ENCODE data around the gene SFXN3. TPM values are rescaled to one million over a fixed set of nuclear protein-coding genes. Genes with fewer than 3 reads are reported as not detected.

Gene SFXN3
- total RNA-seq, 1 experiment from 2014 or later, result 38.5 TPM

DNA sequence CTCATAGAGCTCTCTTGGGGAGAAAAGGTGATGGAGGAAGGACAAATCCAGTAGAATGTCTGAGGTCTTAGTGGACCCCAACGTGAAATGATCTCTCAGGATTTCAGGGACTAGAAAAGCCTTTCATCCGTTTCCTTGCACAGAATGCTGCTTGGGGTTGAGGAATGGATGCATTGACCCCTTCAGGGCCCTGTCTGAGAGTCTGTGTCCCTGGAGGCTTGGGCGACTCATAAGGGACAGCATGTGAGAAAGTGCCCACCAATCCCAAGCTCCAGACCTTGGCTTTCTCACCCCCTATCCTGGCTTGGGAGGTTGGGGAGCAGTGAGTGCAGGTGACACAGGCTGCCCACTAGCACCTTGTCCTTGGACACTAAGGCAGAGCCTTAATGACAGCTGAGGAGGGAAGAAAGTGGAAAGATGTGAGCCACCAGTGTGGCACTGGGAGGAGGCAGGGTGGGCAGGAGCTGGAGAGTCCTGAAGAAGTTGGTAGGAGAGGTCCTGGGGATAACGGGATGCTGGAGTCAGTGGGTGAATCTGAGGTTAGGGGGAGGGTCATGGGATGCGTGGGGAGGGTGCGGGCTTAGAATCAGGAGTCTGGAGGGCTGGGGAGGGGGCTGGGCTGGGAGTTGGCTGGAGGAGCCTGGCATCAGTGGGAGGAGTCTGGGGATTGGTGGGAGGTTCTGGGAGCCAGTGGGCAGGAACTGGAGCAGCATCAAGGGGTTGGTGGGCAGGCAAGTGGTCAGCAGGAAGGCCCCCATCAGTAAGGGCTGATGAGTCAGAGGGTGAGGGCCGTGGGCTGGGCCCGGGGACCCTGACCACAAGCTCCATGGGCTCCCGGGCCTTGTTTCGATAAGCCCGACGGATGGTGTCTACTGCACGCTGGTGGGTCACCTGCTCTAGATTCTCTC, 22.9 kb upstream of the SFXN3 start:
- no peak overlapping the region for H3K4me3 ChIP-seq
- H3K9me3 ChIP-seq, result no peaks in the 10 kb centered on the region
- no peaks in the 10 kb centered on the region for H3K27me3 ChIP-seq
- no peak for DNase-seq
- H3K36me3 ChIP-seq, result peaks cover 40% of the 10 kb centered on the region

DNA sequence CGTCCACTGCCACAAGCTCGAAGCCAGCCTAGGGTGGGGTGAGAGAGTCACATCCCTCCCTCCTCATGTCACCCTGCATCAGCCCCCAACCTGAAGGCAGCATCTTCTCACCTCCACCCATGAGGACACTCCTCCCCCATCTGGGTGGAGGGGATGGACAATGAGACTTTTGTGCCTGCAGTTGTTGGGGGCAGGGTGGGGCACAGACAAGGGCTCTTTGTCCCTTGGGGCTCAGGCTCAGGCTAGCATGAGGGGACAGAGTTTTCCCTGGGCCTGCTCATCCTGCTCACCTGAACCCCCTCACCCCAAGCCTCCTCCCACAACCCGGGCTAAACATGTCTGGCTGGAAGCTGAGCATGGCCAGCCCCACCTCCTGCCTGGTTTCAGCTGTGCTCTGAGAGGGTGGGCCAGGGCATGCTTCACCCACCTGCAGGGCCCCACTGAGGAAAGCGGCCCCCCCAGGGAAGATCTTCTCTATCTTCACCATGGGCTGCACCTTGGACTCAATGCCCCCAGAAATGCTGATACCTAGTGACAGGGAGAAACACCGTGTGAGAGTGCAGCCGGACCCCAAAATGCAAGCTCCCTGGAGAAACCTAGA, 22.1 kb upstream of the SFXN3 start:
- DNase-seq, result no peak
- Histone ChIP-seq H3K27me3 (no peaks in the 10 kb centered on the region), H3K36me3 (peaks cover 33% of the 10 kb centered on the region)

DNA sequence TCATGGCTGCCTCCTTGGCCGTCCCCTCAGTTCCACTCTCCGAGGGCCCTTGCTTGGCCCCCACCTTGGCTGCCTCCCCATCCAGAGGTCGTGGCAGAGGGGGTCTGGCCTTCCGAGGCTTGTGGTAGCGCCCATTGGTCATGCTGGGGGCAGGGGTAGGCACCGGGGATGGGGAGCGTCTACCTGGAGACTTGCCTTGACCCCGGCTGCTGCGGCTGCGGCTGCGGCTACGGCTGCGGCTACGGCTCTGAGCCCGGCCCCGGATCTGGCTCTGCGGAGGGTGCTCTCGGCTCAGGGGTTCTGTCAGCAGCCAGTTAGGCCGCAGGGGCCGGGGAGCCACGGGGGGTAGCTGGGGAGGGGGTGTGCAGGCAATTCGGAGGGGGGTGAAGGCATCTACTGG, 20.7 kb upstream of the SFXN3 start:
- Histone ChIP-seq H3K9me3 (no peaks in the 10 kb centered on the region), H3K27me3 (no peaks in the 10 kb centered on the region), H3K36me3 (peaks cover 19% of the 10 kb centered on the region), H3K4me3 (no peak overlapping the region)
- DNase-seq, result no peak

More for the DNA sequence above, 22.1 kb upstream of the SFXN3 start:
- no peak overlapping the region for H3K4me3 ChIP-seq
- no peaks in the 10 kb centered on the region for H3K9me3 ChIP-seq

DNA sequence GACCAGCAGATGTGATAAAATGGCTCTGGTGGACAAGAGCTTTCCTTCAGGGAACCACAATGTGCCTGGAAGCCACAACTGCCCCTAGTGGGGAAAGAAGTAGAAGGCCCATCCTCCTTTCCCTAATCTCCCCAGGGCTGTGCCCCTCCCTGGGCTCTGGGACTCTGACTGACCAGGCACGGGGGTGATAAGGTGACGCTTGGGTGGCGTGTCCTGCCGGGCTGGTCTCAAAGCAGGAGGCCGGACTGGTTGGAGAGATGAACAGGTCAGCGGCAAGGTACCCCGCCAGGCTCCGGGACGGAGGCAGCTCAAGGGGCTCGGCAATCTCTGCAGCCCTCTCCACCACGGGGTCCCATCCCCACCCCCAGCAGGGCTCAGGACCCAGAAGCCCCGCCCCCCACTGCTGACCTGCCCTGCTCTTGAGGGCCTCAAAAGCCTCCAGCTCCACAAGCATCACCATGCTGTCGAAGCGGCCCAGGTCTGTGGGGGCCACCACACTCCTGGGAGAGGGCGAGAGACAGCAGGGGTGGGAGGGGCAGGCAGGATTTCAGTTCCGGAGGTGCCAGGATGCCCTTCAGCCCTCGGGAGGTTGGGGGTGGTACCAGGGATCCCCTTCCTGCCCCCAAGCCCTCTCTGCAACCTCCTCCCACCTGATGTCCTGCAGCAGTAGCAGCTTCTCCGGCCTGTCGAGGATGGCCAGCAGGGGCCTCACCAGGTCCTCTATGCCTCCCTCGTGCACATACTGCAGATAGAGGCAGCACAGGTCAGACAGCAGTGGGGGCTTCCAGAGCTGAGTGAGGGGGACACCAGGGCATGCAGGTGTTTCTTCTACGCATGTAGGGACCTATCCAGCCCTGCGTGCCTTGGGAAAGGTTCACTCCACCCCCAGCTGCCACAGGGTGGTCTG, 19.3 kb upstream of the SFXN3 start:
- H3K4me3 ChIP-seq, result no peak overlapping the region
- H3K9me3 ChIP-seq, result no peaks in the 10 kb centered on the region
- peaks cover 6% of the 10 kb centered on the region for H3K36me3 ChIP-seq
- no peak for DNase-seq
- H3K27me3 ChIP-seq, result no peaks in the 10 kb centered on the region

DNA sequence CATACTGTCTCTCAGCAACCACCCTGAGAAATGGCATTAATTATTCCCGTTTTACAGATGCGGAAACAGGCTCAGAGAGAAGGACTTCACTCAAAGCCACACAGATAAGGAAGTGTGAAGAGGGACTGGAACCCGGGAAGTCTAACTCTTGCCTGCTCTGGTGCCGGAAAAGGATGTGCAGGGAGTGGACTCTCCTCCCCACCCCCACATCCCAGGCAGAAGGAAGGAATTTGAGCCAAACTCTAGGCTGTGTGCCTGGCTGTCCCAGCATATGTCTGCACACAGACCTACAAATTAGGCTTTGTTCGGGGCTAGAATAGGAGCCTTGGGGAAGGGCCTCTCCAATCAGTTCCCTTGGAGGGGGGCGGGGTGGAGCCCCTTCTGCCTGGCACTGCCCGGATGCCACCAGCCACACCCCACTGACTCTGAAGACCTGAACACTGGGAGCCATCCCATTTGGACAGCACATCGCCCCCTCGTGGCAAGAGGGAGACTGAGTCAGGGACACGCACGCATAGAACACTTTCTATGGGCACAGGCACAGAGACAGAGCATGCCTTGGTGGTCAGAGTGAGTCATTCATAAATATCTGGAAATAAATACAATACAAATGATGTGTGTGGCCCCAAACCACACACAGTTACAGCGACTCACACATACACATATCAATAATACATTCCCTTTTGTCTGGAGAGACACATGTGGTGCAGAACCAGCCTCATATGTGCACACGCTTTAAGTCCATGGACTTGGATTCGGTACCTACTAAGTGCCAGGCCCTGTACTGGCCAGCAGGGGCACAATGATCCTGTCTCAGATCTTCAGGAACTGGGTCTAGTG, 18.3 kb upstream of the SFXN3 start:
- no peaks in the 10 kb centered on the region for H3K27me3 ChIP-seq
- H3K4me3 ChIP-seq, result no peak overlapping the region
- DNase-seq, result peak; percentile 90
- H3K9me3 ChIP-seq, result no peaks in the 10 kb centered on the region
- H3K36me3 ChIP-seq, result no peaks in the 10 kb centered on the region

DNA sequence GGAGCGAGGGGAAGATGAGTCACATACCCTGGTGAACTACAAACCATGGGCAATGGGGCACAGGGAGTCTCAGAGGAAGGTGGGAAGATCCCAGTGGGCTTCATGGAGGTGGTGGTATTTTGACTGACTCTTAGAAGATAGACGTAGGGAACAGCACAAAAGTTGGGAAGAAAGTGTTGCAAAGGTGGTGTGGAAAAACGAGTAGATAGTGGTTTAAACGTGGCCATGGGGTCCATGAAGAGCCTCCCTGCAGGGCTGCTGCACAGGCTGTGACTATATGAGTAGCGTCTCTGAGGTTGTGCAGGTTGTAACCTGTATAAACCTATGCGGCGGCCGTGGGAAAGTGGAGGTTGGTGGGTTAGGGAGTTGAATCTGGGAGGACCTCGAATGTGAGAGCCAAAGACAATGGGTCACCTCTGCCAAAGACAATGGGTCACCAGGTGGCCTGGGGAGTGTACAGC, 17.6 kb upstream of the SFXN3 start:
- H3K27me3 ChIP-seq, result no peaks in the 10 kb centered on the region
- no peak overlapping the region for H3K4me3 ChIP-seq
- no peak for DNase-seq
- no peaks in the 10 kb centered on the region for H3K9me3 ChIP-seq
- H3K36me3 ChIP-seq, result no peaks in the 10 kb centered on the region

DNA sequence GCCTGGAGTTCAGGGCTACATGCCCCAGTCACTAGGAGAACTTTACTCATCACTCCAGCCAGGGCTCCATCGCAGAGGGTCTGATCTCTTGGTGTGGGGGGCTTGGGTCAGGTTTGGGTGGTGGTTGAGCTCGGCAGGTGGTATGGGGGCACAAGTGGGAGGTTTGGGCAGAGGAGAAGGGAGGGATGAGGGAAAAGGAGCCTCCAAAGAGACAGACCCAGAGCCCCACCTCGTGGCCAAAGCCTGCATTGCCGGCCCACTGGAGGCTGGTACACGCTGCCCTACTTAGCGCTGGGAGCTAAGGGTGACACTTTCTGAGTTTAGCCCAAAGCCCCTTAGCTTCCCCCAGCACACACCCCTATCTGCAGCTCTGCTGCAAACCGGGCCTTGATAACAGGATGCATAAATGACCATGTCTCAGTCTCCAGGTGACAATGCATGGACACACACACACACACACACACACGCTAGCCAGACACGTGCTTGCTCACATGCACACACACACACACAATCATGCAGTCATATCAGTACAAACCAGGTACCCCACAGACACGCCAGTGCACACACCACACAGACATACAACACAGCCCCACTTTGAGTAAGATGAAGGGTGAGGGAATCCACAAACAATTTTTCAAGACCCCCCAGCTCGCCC, 16.7 kb upstream of the SFXN3 start:
- DNase-seq, result peak; percentile 69
- H3K27me3 ChIP-seq, result no peaks in the 10 kb centered on the region
- no peak overlapping the region for H3K4me3 ChIP-seq
- no peaks in the 10 kb centered on the region for H3K36me3 ChIP-seq
- H3K9me3 ChIP-seq, result no peaks in the 10 kb centered on the region

DNA sequence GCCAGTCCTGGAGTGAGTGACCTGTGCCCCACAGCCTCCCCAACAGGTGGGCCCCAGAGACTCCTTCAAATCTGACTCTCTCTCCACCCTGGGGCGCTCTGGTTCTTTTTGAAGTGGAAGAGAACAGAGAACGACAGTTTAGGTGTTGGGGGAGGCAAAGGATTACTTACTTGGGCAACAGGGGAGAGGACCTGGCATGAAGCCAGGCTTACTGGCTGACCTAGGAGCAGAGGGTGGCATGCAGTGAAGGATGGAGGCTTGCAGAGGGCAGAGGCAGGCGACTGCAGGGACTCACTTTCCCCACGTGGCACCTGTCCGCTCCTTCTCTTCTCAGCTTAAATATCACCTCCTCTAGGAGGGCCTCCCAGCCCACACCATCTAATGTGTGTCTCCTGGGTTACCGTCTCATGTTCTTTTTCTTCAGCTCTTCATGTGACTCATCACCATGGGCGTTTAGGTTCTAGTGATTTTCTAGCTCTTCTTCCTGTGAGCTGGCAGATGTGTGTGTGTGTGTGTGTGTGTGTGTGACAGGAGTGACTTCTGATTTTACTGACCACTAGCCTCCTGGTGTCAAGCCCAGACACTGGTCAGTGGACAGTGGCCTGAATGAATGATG, 16.0 kb upstream of the SFXN3 start:
- Histone ChIP-seq H3K36me3 (no peaks in the 10 kb centered on the region), H3K27me3 (no peaks in the 10 kb centered on the region), H3K9me3 (no peaks in the 10 kb centered on the region), H3K4me3 (no peak overlapping the region)
- peak; percentile 47 for DNase-seq

DNA sequence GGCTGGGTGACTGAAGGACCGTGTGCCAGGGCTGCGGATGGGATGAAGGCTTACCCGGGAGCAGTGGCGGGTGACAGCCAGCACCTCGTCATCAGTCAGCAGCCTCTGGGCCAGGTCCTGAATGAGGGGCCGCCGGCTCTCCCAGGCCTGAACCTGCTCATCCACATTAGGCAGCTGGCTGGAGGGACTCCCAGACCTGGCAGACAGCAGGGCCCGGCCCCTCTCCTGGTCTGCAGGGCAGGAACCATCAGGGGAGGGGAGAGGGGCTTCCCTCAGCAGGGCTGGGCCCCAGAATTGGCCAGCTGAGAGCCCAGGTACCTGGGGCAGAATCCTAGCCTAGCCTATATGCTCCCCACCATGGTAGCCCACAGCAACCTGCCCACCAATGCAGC, 15.5 kb upstream of the SFXN3 start:
- no peak for DNase-seq
- H3K27me3 ChIP-seq, result no peaks in the 10 kb centered on the region
- H3K4me3 ChIP-seq, result no peak overlapping the region
- no peaks in the 10 kb centered on the region for H3K9me3 ChIP-seq
- H3K36me3 ChIP-seq, result no peaks in the 10 kb centered on the region

DNA sequence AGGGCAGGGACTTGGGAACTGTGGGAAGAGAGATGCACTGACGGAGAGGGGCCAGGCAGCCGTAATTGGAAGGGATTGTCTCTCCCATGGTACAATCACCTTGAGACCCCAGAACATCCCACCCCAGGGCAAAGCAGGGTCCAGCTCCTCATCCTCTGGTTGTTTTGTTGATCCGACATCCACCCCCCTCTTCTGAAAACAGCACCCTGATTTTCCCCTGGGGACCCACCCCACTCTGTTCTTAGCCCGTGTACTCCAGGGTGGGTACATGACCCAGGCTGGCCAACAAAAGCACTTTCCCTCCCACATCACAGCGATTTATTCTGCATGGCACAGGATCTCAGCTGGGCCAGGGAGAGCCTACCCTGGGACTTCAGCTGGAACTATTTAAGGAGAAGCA, 14.2 kb upstream of the SFXN3 start:
- DNase-seq, result no peak
- H3K36me3 ChIP-seq, result no peaks in the 10 kb centered on the region
- H3K4me3 ChIP-seq, result no peak overlapping the region
- H3K27me3 ChIP-seq, result no peaks in the 10 kb centered on the region
- H3K9me3 ChIP-seq, result no peaks in the 10 kb centered on the region

DNA sequence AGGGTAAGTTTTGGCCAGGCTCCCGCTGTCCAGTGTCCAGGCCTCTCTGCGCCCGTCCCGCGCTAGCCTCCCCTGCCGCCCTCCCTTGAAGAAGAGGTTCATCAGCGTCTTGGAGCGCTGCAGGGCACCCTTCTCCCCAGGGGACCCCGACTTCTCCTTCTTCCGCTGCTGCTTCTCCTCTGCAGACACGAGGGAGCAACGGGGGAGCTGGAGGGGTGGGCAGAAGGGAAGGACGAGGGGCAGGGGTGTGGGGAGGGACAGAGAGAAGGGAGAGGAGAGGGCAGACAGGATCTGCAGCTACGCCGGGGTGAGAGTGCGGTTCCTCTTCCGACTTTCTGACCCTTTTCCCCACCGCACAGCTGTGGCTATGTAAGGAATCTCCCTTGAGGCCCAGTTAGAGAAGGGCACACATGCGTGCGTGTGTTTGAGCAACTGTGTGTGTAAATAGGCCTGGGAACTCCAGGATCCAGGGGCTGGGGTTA, 12.9 kb upstream of the SFXN3 start:
- no peaks in the 10 kb centered on the region for H3K36me3 ChIP-seq
- no peak for DNase-seq
- no peaks in the 10 kb centered on the region for H3K9me3 ChIP-seq

DNA sequence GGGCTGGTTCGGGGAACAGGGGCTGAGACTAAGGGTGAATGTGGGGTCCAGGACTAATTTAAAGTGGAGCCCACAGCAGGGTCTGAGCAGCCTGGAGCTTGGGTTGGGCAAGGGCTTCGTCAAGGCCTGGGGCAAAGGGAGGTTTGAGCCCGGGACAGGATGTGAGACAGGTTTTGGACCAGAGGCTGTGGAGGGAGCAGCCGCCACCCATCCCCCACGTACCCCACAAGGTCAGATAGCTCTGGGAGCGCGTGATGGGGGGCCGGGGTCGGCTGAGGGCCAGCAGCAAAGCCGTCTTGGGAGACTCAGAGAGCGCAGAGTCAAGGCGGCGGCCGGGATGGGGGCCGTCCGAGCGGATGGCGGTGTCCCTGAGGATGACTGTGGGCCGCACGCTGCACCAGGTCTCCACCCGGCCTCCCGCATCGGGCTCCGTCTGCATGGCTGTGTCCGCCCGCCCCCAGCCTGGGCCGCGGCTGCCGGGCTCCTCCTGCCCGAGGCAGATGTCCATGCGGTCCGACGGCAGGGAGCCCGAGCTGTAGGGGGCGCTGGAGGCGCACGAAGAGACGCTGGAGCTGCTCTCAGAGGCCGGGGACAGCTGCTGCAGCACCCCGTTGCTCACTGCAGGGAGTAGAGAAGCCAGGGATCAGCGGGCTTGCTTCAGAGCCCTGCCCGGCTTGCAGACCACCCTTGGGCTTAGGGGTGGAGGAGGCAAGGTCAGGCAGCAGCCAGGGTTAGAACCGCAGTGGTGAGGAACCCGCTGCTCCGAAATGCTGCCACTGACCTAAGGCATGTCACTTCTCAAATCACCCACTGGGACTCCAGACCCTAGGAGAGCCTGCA, 12.2 kb upstream of the SFXN3 start:
- Histone ChIP-seq H3K27me3 (no peaks in the 10 kb centered on the region), H3K9me3 (no peaks in the 10 kb centered on the region), H3K4me3 (no peak overlapping the region)

More for the DNA sequence above, 12.9 kb upstream of the SFXN3 start:
- no peak overlapping the region for H3K4me3 ChIP-seq
- no peaks in the 10 kb centered on the region for H3K27me3 ChIP-seq

DNA sequence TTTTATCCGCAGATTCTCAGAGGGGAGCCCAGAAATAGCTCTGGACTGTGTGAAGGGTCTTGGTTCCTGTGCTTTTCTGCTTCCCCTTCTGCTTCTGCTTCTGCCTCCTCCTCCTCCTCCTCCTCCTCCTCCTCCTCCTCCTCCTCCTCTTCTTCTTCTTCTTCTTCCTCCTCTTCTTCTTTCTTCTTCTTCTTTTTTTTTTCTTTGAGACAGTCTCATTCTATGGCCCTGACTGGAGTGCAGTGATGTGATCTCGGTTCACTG, 11.7 kb upstream of the SFXN3 start:
- Histone ChIP-seq H3K4me3 (no peak overlapping the region), H3K27me3 (no peaks in the 10 kb centered on the region), H3K9me3 (no peaks in the 10 kb centered on the region), H3K36me3 (no peaks in the 10 kb centered on the region)
- DNase-seq, result no peak

More for the DNA sequence above, 12.2 kb upstream of the SFXN3 start:
- H3K36me3 ChIP-seq, result no peaks in the 10 kb centered on the region
- peak; percentile 83 for DNase-seq

DNA sequence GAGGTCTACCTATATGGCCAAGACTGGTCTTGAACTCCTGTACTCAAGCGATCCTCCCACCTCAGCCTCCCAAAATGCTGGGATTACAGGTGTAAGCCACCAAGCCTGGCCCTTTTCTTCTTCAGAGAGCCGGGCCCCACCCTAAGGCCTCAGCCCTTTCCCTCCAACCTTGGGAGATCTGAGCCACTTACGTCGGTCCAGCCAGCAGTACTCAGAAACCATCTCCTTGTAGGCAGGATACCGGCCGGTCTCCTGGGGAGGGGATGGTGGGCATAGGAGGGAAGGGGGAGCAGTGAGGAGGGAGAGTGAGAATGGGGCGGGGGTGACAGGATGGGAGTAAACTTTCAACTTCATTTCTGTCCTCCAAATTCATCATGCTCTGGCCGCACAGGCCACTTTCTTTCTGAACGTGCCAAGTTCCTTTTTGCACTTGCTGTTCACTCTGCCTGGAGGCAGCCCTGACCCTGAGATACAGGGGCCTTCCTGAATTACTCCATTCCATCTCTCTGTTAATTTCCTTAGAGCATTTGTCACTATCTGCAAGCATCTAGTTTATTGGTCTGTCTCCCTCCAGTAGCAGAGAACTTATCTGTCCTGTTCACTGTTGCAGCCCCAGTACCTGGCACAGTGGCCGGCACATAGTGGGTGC, 10.5 kb upstream of the SFXN3 start:
- H3K36me3 ChIP-seq, result no peaks in the 10 kb centered on the region
- no peaks in the 10 kb centered on the region for H3K9me3 ChIP-seq
- no peak for DNase-seq
- H3K4me3 ChIP-seq, result no peak overlapping the region
- H3K27me3 ChIP-seq, result no peaks in the 10 kb centered on the region
